BLaER1 treated with 17β-estradiol and CSF1 and Interleukin-3, amounts not matched to agents 10 nM and 100 nM (cell line): ENCODE data around the gene KLK14.
A peak's percentile ranks its signal among the peaks of the same experiment; 100 is the strongest.

Experiments used
- H3K27ac ChIP-seq, 11 experiments: shearing (Covaris generic); formaldehyde crosslinking; 2 replicates each; pipeline ENCODE4 v1.8.1; 2022
- H3K27me3 ChIP-seq, 11 experiments: shearing (Covaris generic); formaldehyde crosslinking; 2 replicates each; pipeline ENCODE4 v1.8.1; 2022
- H3K36me3 ChIP-seq, 11 experiments: shearing (Covaris generic); formaldehyde crosslinking; 2 replicates each; pipeline ENCODE4 v1.8.1; 2022
- H3K4me1 ChIP-seq, 10 experiments: shearing (Covaris generic); formaldehyde crosslinking; 2 replicates each; pipeline ENCODE4 v1.8.1; 2022
- H3K4me2 ChIP-seq, 11 experiments: shearing (Covaris generic); formaldehyde crosslinking; 2 replicates each; pipeline ENCODE4 v1.8.1; 2022
- H3K4me3 ChIP-seq, 10 experiments: shearing (Covaris generic); formaldehyde crosslinking; 2 replicates each; pipeline ENCODE4 v1.8.1; 2022
- H3K9ac ChIP-seq, 11 experiments: shearing (Covaris generic); formaldehyde crosslinking; 2 replicates each; pipeline ENCODE4 v1.8.1; 2022
- H3K9me3 ChIP-seq, 11 experiments: shearing (Covaris generic); formaldehyde crosslinking; replicated peaks in 1 of 11; 2 replicates each; pipeline ENCODE4 v1.8.1; 2022
- H4K20me1 ChIP-seq, 11 experiments: shearing (Covaris generic); formaldehyde crosslinking; 2 replicates each; pipeline ENCODE4 v1.8.1; 2022
- Cebpa-rat ChIP-seq, 11 experiments: shearing (Covaris generic); IDR thresholded peaks; 2 replicates each; pipeline ENCODE4 v1.8.1; 2022

The KLK14 gene

GRCh38 chr19:51076631-51077213 lies 6.0 kb downstream of the KLK14 start:
- no peak for TF ChIP-seq Cebpa-rat (IDR thresholded peaks at IDR 0.05)

GRCh38 chr19:51075998-51076397 lies 6.7 kb downstream of the KLK14 start:
- Histone ChIP-seq H3K36me3 (peaks cover under 1 to 23% (median 9%) of the 10 kb centered on the region in 11 experiments; a peak in 8 of 22 replicates), H3K4me2 (no peak overlapping the region), H4K20me1 (no peaks in the 10 kb centered on the region), H3K4me3 (no peak overlapping the region), H3K9ac (no peak overlapping the region), H3K4me1 (no peaks in the 10 kb centered on the region), H3K27me3 (no peaks in the 10 kb centered on the region), H3K27ac (no peak overlapping the region), H3K9me3 (peaks cover 18 to 25% (median 23%) of the 10 kb centered on the region in 11 experiments)
- TF ChIP-seq Cebpa-rat (IDR thresholded peaks at IDR 0.05), result no peak

More at GRCh38 chr19:51076631-51077213, 6.0 kb downstream of the KLK14 start:
- Histone ChIP-seq H3K4me2 (no peak overlapping the region), H3K27ac (no peak overlapping the region), H3K9ac (no peak overlapping the region), H3K4me3 (no peak overlapping the region), H4K20me1 (no peaks in the 10 kb centered on the region; a peak in 1 of 22 replicates), H3K36me3 (peaks cover 5 to 31% (median 16%) of the 10 kb centered on the region in 11 experiments; a peak in 11 of 22 replicates), H3K4me1 (no peaks in the 10 kb centered on the region), H3K27me3 (no peaks in the 10 kb centered on the region), H3K9me3 (peaks cover 18 to 25% (median 23%) of the 10 kb centered on the region in 11 experiments)

- Histone ChIP-seq H3K4me3 (no peak overlapping the region), H3K9me3 (peaks cover 18 to 25% (median 23%) of the 10 kb centered on the region in 11 experiments), H3K4me2 (no peak overlapping the region), H3K27ac (no peak overlapping the region), H3K4me1 (no peaks in the 10 kb centered on the region), H3K36me3 (no peaks in the 10 kb centered on the region), H3K9ac (no peak overlapping the region), H3K27me3 (no peaks in the 10 kb centered on the region), H4K20me1 (no peaks in the 10 kb centered on the region)
- TF ChIP-seq Cebpa-rat (IDR thresholded peaks at IDR 0.05), result no peak
These were observed 11.6 kb downstream of the KLK14 start for GRCh38 chr19:51071095-51071405.

- Histone ChIP-seq H3K27me3 (no peaks in the 10 kb centered on the region), H3K36me3 (no peaks in the 10 kb centered on the region), H3K9me3 (peaks cover 18 to 25% (median 23%) of the 10 kb centered on the region in 11 experiments), H3K4me2 (no peak overlapping the region), H3K27ac (no peak overlapping the region), H3K4me3 (no peak overlapping the region), H4K20me1 (no peaks in the 10 kb centered on the region), H3K9ac (no peak overlapping the region), H3K4me1 (no peaks in the 10 kb centered on the region)
- no peak for TF ChIP-seq Cebpa-rat (IDR thresholded peaks at IDR 0.05)
These were observed 12.2 kb downstream of the KLK14 start for GRCh38 chr19:51070334-51071094.

- Histone ChIP-seq H3K36me3 (no peaks in the 10 kb centered on the region), H3K4me3 (no peak overlapping the region), H3K9me3 (no peaks in the 10 kb centered on the region), H3K27ac (no peak overlapping the region), H3K27me3 (no peaks in the 10 kb centered on the region), H4K20me1 (no peaks in the 10 kb centered on the region), H3K9ac (no peak overlapping the region), H3K4me2 (no peak overlapping the region), H3K4me1 (0 out of 20 replicates have a peak, but pooled peaks cover 0 to 3% (median 0%) of the 10 kb centered on the region in 10 experiments)
- no peak for TF ChIP-seq Cebpa-rat (IDR thresholded peaks at IDR 0.05)
These were observed 16.1 kb downstream of the KLK14 start for GRCh38 chr19:51066393-51067186.

GRCh38 chr19:51065221-51065960 lies 17.3 kb downstream of the KLK14 start:
- Histone ChIP-seq H3K27me3 (no peaks in the 10 kb centered on the region), H3K27ac (no peak overlapping the region), H3K4me2 (peak overlapping the region in 10 of 11 experiments; percentile 34 to 62 (median 50); a peak in 13 of 22 replicates)

GRCh38 chr19:51064534-51065220 lies 18.0 kb downstream of the KLK14 start, which contains the start of gene KLK13:
Gene KLK13, minus strand, starts transcription at chr19:51065092. Its CDS starts 25 bp downstream, at chr19:51065067.
- Histone ChIP-seq H3K27me3 (no peaks in the 10 kb centered on the region), H3K4me1 (0 out of 20 replicates have a peak, but pooled peaks cover 0 to 3% (median 0%) of the 10 kb centered on the region in 10 experiments), H4K20me1 (no peaks in the 10 kb centered on the region), H3K9me3 (no peaks in the 10 kb centered on the region), H3K27ac (no peak within 1 kb of the TSS), H3K9ac (no peak within 1 kb of the TSS; a peak in 2 of 22 replicates), H3K36me3 (no peaks in the 10 kb centered on the region), H3K4me2 (peak within 1 kb of the TSS; percentile 34 to 62 (median 50); a peak in 16 of 22 replicates), H3K4me3 (peak within 1 kb of the TSS in 8 of 10 experiments; percentile 27 to 54 (median 38); a peak in 10 of 20 replicates)
- no peak for TF ChIP-seq Cebpa-rat (IDR thresholded peaks at IDR 0.05)

More at GRCh38 chr19:51065221-51065960, 17.3 kb downstream of the KLK14 start:
- no peaks in the 10 kb centered on the region for H4K20me1 ChIP-seq
- H3K4me3 ChIP-seq, result peak overlapping the region in 6 of 10 experiments; percentile 27 to 54 (median 43); a peak in 5 of 20 replicates
- H3K4me1 ChIP-seq, result 0 out of 20 replicates have a peak, but pooled peaks cover 0 to 3% (median 0%) of the 10 kb centered on the region in 10 experiments
- H3K9me3 ChIP-seq, result no peaks in the 10 kb centered on the region
- TF ChIP-seq Cebpa-rat (IDR thresholded peaks at IDR 0.05), result no peak
- no peak overlapping the region; a peak in 1 of 22 replicates for H3K9ac ChIP-seq
- H3K36me3 ChIP-seq, result no peaks in the 10 kb centered on the region

GRCh38 chr19:51063664-51064063 lies 19.0 kb downstream of the KLK14 start:
- H3K27me3 ChIP-seq, result no peaks in the 10 kb centered on the region
- no peaks in the 10 kb centered on the region for H3K9me3 ChIP-seq
- H3K4me3 ChIP-seq, result no peak overlapping the region
- H3K4me1 ChIP-seq, result 0 out of 20 replicates have a peak, but pooled peaks cover 0 to 3% (median 0%) of the 10 kb centered on the region in 10 experiments
- no peak for TF ChIP-seq Cebpa-rat (IDR thresholded peaks at IDR 0.05)
- no peak overlapping the region for H3K9ac ChIP-seq
- H3K36me3 ChIP-seq, result no peaks in the 10 kb centered on the region
- H4K20me1 ChIP-seq, result no peaks in the 10 kb centered on the region
- no peak overlapping the region for H3K27ac ChIP-seq
- no peak overlapping the region for H3K4me2 ChIP-seq
